MM.1S (cell line): Measurements from ENCODE around the gene TCEANC2.

Experiments used
- EZH2 ChIP-seq: fragments of 300-600 bp; sonication (generic); optimal IDR thresholded peaks from 2 replicates; pipeline ENCODE3; 2017; ENCODE audit warnings: low read depth, mild to moderate bottlenecking, antibody characterized with exemption, low read length, mixed read lengths
- EZH2phosphoT487 ChIP-seq: fragments of 300-600 bp; sonication (generic); IDR thresholded peaks from 2 replicates; pipeline ENCODE4 v1.6.1; 2018; ENCODE audit warnings: antibody characterized with exemption, low read length
- TF ChIP-seq, protein P1 (sequence below): fragments of 300-600 bp; sonication (generic); IDR thresholded peaks from 2 replicates; pipeline ENCODE4 v1.5.1; 2016; ENCODE audit warnings: antibody characterized with exemption, low read length, mixed read lengths

DNA sequence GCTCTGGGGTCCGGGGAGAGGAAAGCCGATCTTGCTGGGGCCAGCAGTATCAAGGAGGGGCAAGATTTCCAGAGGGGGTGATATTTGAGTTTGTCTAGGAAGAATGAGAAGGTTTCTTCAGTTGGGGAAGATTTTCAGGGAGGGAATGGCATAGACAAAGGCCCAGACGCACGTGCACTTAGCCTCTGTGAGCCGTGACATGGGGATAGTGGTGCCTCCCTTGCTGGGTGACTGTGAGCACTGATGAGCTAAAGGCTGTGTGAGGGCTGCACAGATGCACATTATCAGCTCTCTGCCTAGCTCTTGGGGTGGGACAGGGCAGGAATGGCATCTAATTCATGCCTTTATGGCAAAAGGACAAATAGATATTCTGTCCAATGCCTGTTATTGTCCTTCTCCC lies 97.6 kb downstream of the TCEANC2 start:
- TF ChIP-seq, protein P1, sequence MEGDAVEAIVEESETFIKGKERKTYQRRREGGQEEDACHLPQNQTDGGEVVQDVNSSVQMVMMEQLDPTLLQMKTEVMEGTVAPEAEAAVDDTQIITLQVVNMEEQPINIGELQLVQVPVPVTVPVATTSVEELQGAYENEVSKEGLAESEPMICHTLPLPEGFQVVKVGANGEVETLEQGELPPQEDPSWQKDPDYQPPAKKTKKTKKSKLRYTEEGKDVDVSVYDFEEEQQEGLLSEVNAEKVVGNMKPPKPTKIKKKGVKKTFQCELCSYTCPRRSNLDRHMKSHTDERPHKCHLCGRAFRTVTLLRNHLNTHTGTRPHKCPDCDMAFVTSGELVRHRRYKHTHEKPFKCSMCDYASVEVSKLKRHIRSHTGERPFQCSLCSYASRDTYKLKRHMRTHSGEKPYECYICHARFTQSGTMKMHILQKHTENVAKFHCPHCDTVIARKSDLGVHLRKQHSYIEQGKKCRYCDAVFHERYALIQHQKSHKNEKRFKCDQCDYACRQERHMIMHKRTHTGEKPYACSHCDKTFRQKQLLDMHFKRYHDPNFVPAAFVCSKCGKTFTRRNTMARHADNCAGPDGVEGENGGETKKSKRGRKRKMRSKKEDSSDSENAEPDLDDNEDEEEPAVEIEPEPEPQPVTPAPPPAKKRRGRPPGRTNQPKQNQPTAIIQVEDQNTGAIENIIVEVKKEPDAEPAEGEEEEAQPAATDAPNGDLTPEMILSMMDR: no peak
- TF ChIP-seq EZH2 (no peak), EZH2phosphoT487 (no peak)
